NT2/D1 (cell line): ENCODE data around the gene MED15.

Experiments used
- DNase-seq: peaks from one replicate; pipeline ENCODE4 v3.0.0-alpha.2; 2011; ENCODE audit warnings: low read depth, low spot score
- H3K27me3 ChIP-seq: 2 replicates; pipeline ENCODE4 v1.6.0; 2011; ENCODE audit warnings: mild to moderate bottlenecking; ENCODE audit not compliant: insufficient read length, insufficient read depth
- H3K36me3 ChIP-seq: 2 replicates; pipeline ENCODE4 v1.6.1; 2011; ENCODE audit warnings: mild to moderate bottlenecking, low read length, mixed read lengths; ENCODE audit not compliant: insufficient read depth, insufficient read length
- H3K4me1 ChIP-seq: 2 replicates; pipeline ENCODE4 v1.5.1; 2011; ENCODE audit not compliant: insufficient read depth, insufficient read length
- H3K4me3 ChIP-seq: 2 replicates; pipeline ENCODE4 v1.5.1; 2011; ENCODE audit warnings: low read depth; ENCODE audit not compliant: insufficient read length
- H3K9ac ChIP-seq: 2 replicates; pipeline ENCODE4 v1.6.0; 2011; ENCODE audit warnings: low read depth; ENCODE audit not compliant: insufficient read length
- H3K9me3 ChIP-seq: 2 replicates; pipeline ENCODE4 v1.5.1; 2011; ENCODE audit warnings: mild to moderate bottlenecking, low read length; ENCODE audit not compliant: insufficient read depth
- SUZ12 ChIP-seq: IDR thresholded peaks from 2 replicates; pipeline ENCODE4 v1.6.1; 2011; ENCODE audit not compliant: insufficient read length, insufficient read depth; ENCODE audit errors: extremely low read depth
- YY1 ChIP-seq: IDR thresholded peaks from 2 replicates; pipeline ENCODE4 v1.6.1; 2011; ENCODE audit not compliant: insufficient read length, insufficient read depth
- ZNF274 ChIP-seq: IDR thresholded peaks from 2 replicates; pipeline ENCODE4 v1.6.1; 2011; ENCODE audit warnings: mild to moderate bottlenecking, low read depth, low read length

The MED15 gene

GRCh38 chr22:20582520-20583361 is 75.3 kb downstream of the MED15 start:
- Histone ChIP-seq H3K4me3 (no peak overlapping the region), H3K4me1 (peaks cover 8% of the 10 kb centered on the region), H3K9me3 (no peaks in the 10 kb centered on the region), H3K36me3 (peaks cover 96% of the 10 kb centered on the region), H3K27me3 (no peaks in the 10 kb centered on the region), H3K9ac (no peak overlapping the region)
- DNase-seq = no peak
- TF ChIP-seq YY1 = no peak
- no peak for TF ChIP-seq SUZ12
- no peak for TF ChIP-seq ZNF274

- TF ChIP-seq SUZ12 = no peak
- TF ChIP-seq YY1 = no peak
- TF ChIP-seq ZNF274 = no peak
- peaks cover 8% of the 10 kb centered on the region for H3K4me1 ChIP-seq
- no peak overlapping the region for H3K9ac ChIP-seq
These were observed 76.1 kb downstream of the MED15 start for GRCh38 chr22:20583471-20583922.

GRCh38 chr22:20584029-20584871 is 76.8 kb downstream of the MED15 start:
- Histone ChIP-seq H3K4me3 (no peak overlapping the region), H3K4me1 (peaks cover 8% of the 10 kb centered on the region), H3K9ac (no peak overlapping the region), H3K36me3 (peaks cover 89% of the 10 kb centered on the region), H3K9me3 (no peaks in the 10 kb centered on the region), H3K27me3 (no peaks in the 10 kb centered on the region)
- no peak for DNase-seq
- no peak for TF ChIP-seq SUZ12
- TF ChIP-seq ZNF274 = no peak
- TF ChIP-seq YY1 = no peak

More at GRCh38 chr22:20583471-20583922, 76.1 kb downstream of the MED15 start:
- H3K27me3 ChIP-seq = no peaks in the 10 kb centered on the region
- peaks cover 96% of the 10 kb centered on the region for H3K36me3 ChIP-seq
- no peak for DNase-seq
- no peaks in the 10 kb centered on the region for H3K9me3 ChIP-seq
- H3K4me3 ChIP-seq = no peak overlapping the region

GRCh38 chr22:20584872-20585638 is 77.6 kb downstream of the MED15 start:
- H3K36me3 ChIP-seq = peaks cover 81% of the 10 kb centered on the region

GRCh38 chr22:20585639-20586402 is 78.4 kb downstream of the MED15 start:
- H3K4me3 ChIP-seq = no peak overlapping the region
- H3K36me3 ChIP-seq = peaks cover 74% of the 10 kb centered on the region
- TF ChIP-seq ZNF274 = no peak
- TF ChIP-seq YY1 = no peak
- TF ChIP-seq SUZ12 = no peak
- no peak overlapping the region for H3K9ac ChIP-seq
- no peak for DNase-seq
- H3K9me3 ChIP-seq = no peaks in the 10 kb centered on the region
- peaks cover 8% of the 10 kb centered on the region for H3K4me1 ChIP-seq
- no peaks in the 10 kb centered on the region for H3K27me3 ChIP-seq

More at GRCh38 chr22:20584872-20585638, 77.6 kb downstream of the MED15 start:
- Histone ChIP-seq H3K4me3 (no peak overlapping the region), H3K27me3 (no peaks in the 10 kb centered on the region), H3K9me3 (no peaks in the 10 kb centered on the region), H3K4me1 (peaks cover 8% of the 10 kb centered on the region), H3K9ac (no peak overlapping the region)
- DNase-seq = no peak
- TF ChIP-seq SUZ12 (no peak), ZNF274 (no peak), YY1 (no peak)

GRCh38 chr22:20586403-20586745 is 79.0 kb downstream of the MED15 start:
- Histone ChIP-seq H3K27me3 (no peaks in the 10 kb centered on the region), H3K4me3 (no peak overlapping the region), H3K4me1 (peaks cover 12% of the 10 kb centered on the region), H3K9ac (no peak overlapping the region), H3K36me3 (peaks cover 68% of the 10 kb centered on the region), H3K9me3 (no peaks in the 10 kb centered on the region)
- TF ChIP-seq ZNF274 = no peak
- TF ChIP-seq SUZ12 = no peak
- TF ChIP-seq YY1 = no peak
- DNase-seq = no peak
